CD14-positive monocyte (primary cell): ENCODE measurements around the gene TMEM183A. TPM values are rescaled to one million over a fixed set of nuclear protein-coding genes. Genes with fewer than 3 reads are reported as not detected.
A peak's percentile ranks its signal among the peaks of the same experiment; 100 is the strongest.
"Not testable (repeated sequence)": the region's sequence is repeated elsewhere in the genome, so short reads cannot be mapped to it uniquely, and the experiment has no call there.

Experiments
- DNase-seq, 3 donors: peaks; one replicate each; pipeline ENCODE4 v3.0.0-alpha.2; 2011 to 2022
- H2AFZ ChIP-seq: 2 replicates; pipeline ENCODE4 v1.6.0; 2012; ENCODE audit warnings: mild to moderate bottlenecking, low read depth, low read length, inconsistent platforms; ENCODE audit not compliant: insufficient read depth, poor library complexity, severe bottlenecking
- H3K27ac ChIP-seq, 2 donors: 1 replicate in 1 of 2; 2 replicates in 1 of 2; pipeline ENCODE4 v1.5.1; 2012 to 2013; ENCODE audit warnings: low read length in 2 of 2, control low read depth in 1 of 2, inconsistent platforms in 1 of 2, low read depth in 1 of 2, mild to moderate bottlenecking in 1 of 2
- H3K27me3 ChIP-seq, 2 donors: one replicate each; pipeline versions ENCODE4 v1.6.0 to v1.6.1; 2011 to 2013; ENCODE audit warnings: low read length in 2 of 2; ENCODE audit not compliant: control insufficient read depth in 2 of 2, insufficient read depth in 2 of 2
- H3K36me3 ChIP-seq, 2 donors: replicated peaks in 1 of 2; 1 replicate in 1 of 2; 2 replicates in 1 of 2; pipeline versions ENCODE4 v1.5.1 to v1.6.1; 2012 to 2013; ENCODE audit warnings: low read length in 2 of 2, control low read depth in 1 of 2, inconsistent platforms in 1 of 2, mild to moderate bottlenecking in 1 of 2; ENCODE audit not compliant: insufficient read depth in 2 of 2, control insufficient read depth in 1 of 2
- H3K4me1 ChIP-seq, 2 donors: 1 replicate in 1 of 2; 2 replicates in 1 of 2; pipeline versions ENCODE4 v1.5.1 to v1.6.1; 2012 to 2013; ENCODE audit warnings: low read length in 2 of 2, control low read depth in 1 of 2, inconsistent platforms in 1 of 2, mild to moderate bottlenecking in 1 of 2, moderate library complexity in 1 of 2; ENCODE audit not compliant: insufficient read depth in 2 of 2, control insufficient read depth in 1 of 2
- H3K4me2 ChIP-seq: replicated peaks from 2 replicates; pipeline ENCODE3; 2012; ENCODE audit warnings: low read length, moderate library complexity, mild to moderate bottlenecking; ENCODE audit not compliant: poor library complexity, severe bottlenecking; ENCODE audit errors: extremely low read depth
- H3K4me3 ChIP-seq, 3 experiments: fragments of 200-600 bp in 1 of 3; sonication (generic) in 1 of 3; replicated peaks in 1 of 3; 1 replicate in 2 of 3; 2 replicates in 1 of 3; pipeline ENCODE4 v1.5.1; 2011 to 2013; ENCODE audit warnings: low read length in 3 of 3, mild to moderate bottlenecking in 3 of 3, control low read depth in 2 of 3, low read depth in 2 of 3, inconsistent platforms in 1 of 3, moderate library complexity in 1 of 3
- H3K79me2 ChIP-seq: 2 replicates; pipeline ENCODE4 v1.6.0; 2012; ENCODE audit warnings: mild to moderate bottlenecking, control low read depth, inconsistent platforms, low read length, moderate library complexity; ENCODE audit not compliant: insufficient read depth
- H3K9ac ChIP-seq: 2 replicates; pipeline ENCODE4 v1.6.0; 2017; ENCODE audit warnings: low read length, mild to moderate bottlenecking; ENCODE audit not compliant: insufficient read depth, poor library complexity, severe bottlenecking
- H3K9me3 ChIP-seq, 2 donors: replicated peaks in 1 of 2; 1 replicate in 1 of 2; 2 replicates in 1 of 2; pipeline versions ENCODE4 v1.5.1 to v1.6.1; 2012 to 2013; ENCODE audit warnings: low read length in 2 of 2, control low read depth in 1 of 2; ENCODE audit not compliant: control insufficient read depth in 1 of 2, insufficient read depth in 1 of 2
- H4K20me1 ChIP-seq: 2 replicates; pipeline ENCODE4 v1.6.0; 2012; ENCODE audit warnings: mild to moderate bottlenecking, low read length, control low read depth, moderate library complexity; ENCODE audit not compliant: insufficient read depth
- H3K27ac Mint-ChIP-seq, 7 donors: one replicate each; pipeline ENCODE4 v1.8.0; 2020; ENCODE audit warnings: mild to moderate bottlenecking in 7 of 7, mixed read lengths in 7 of 7, moderate library complexity in 6 of 7, inconsistent platforms in 2 of 7
- H3K27me3 Mint-ChIP-seq, 3 donors: one replicate each; pipeline ENCODE4 v1.8.0; 2021 to 2022; ENCODE audit warnings: low read depth in 3 of 3, mild to moderate bottlenecking in 3 of 3, mixed read lengths in 3 of 3, moderate library complexity in 3 of 3, inconsistent platforms in 1 of 3
- H3K36me3 Mint-ChIP-seq, 2 donors: one replicate each; pipeline ENCODE4 v1.8.0; 2020; ENCODE audit warnings: mixed read lengths in 2 of 2, inconsistent platforms in 1 of 2, mild to moderate bottlenecking in 1 of 2
- H3K4me1 Mint-ChIP-seq: one replicate; pipeline ENCODE4 v1.8.0; 2020; ENCODE audit warnings: mild to moderate bottlenecking, mixed read lengths
- H3K4me3 Mint-ChIP-seq, 2 donors: one replicate each; pipeline ENCODE4 v1.8.0; 2020; ENCODE audit warnings: mild to moderate bottlenecking in 2 of 2, mixed read lengths in 2 of 2, moderate library complexity in 1 of 2
- H3K9me3 Mint-ChIP-seq, 7 donors: one replicate each; pipeline ENCODE4 v1.8.0; 2020 to 2022; ENCODE audit warnings: mixed read lengths in 7 of 7, mild to moderate bottlenecking in 6 of 7, moderate library complexity in 6 of 7, inconsistent platforms in 2 of 7
- CTCF ChIP-seq: fragments of 200-600 bp; IDR thresholded peaks from one replicate; pipeline ENCODE4 v1.8.0; 2022; ENCODE audit warnings: antibody characterized with exemption, mild to moderate bottlenecking
- WGBS: methylation state at CpG from one replicate; pipeline ENCODE4 v1.1.5; 2013; ENCODE audit warnings: missing lambda C conversion rate; ENCODE audit not compliant: insufficient coverage; 5-methylcytosine and 5-hydroxymethylcytosine counted together
- intact Hi-C, 2 donors: fragments of 100-400 bp; cut with micrococcal nuclease; formaldehyde crosslinking; loops; one replicate each; pipeline versions ENCODE4 v1.15.0 to v1.15.1; 2023
- polyA plus RNA-seq, 3 donors: library from polyadenylated mRNA; depleted of rRNA in 1 of 3; unstranded in 2 of 3; stranded (reverse) in 1 of 3; fragments of 300-500 nt in 2 of 3; fragments of >200 nt in 1 of 3; fragmentation: Illumina TruSeq in 2 of 3; gene quantifications; 1 replicate in 2 of 3; 2 replicates in 1 of 3; pipeline ENCODE4 v1.2.3, GENCODE V29; 2012 to 2021

Gene TMEM183A
- polyA plus RNA-seq, 3 donors = 60.5 to 84.9 (median 70.0) TPM

DNA sequence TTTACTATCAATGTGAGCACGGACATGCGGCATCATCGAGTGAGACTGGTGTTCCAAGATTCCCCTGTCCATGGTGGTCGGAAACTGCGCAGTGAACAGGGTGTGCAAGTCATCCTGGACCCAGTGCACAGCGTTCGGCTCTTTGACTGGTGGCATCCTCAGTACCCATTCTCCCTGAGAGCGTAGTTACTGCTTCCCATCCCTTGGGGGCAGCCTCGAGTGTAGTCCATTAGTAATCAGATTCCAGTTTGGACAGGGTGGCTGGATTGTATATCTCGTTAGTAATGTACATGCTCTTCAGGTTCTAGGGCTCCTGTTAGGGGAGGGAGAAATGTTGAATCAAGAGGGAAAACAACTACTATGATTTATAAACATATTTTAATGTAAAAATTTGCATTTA lies 15.7 kb downstream of the TMEM183A start:
- no CpG with 5 or more reads among the region's 10 CpGs for WGBS
- H4K20me1 ChIP-seq, H3K27ac Mint-ChIP-seq, H3K79me2 ChIP-seq, DNase-seq, H2AFZ ChIP-seq, H3K4me3 ChIP-seq, H3K9me3 ChIP-seq, H3K4me2 ChIP-seq, H3K9me3 Mint-ChIP-seq, H3K4me3 Mint-ChIP-seq, H3K9ac ChIP-seq, intact Hi-C loops, H3K27ac ChIP-seq: not testable (repeated sequence)
- peaks cover 63 to 66% of the 10 kb centered on the region in 2 donors for H3K36me3 Mint-ChIP-seq
- peaks cover 12% of the 10 kb centered on the region for H3K4me1 Mint-ChIP-seq
- H3K36me3 ChIP-seq = peaks cover 56 to 72% of the 10 kb centered on the region in 2 donors
- TF ChIP-seq CTCF = peak; percentile 22
- peaks cover 11 to 13% of the 10 kb centered on the region in 2 donors for H3K4me1 ChIP-seq
- H3K27me3 Mint-ChIP-seq = peaks cover 14 to 18% (median 15%) of the 10 kb centered on the region in 3 donors
- H3K27me3 ChIP-seq = peaks cover 9 to 15% of the 10 kb centered on the region in 2 donors

- Histone ChIP-seq H3K79me2 (no peaks in the 10 kb centered on the region), H3K4me2 (peak overlapping the region; percentile 67), H3K9ac (no peak overlapping the region), H3K27ac (no peak overlapping the region), H2AFZ (peak overlapping the region; percentile 76), H3K4me1 (peaks cover 11 to 13% of the 10 kb centered on the region in 2 donors), H3K36me3 (peaks cover 30 to 44% of the 10 kb centered on the region in 2 donors), H4K20me1 (no peaks in the 10 kb centered on the region), H3K9me3 (no peaks in the 10 kb centered on the region), H3K27me3 (peaks cover 12 to 21% of the 10 kb centered on the region in 2 donors), H3K4me3 (peak overlapping the region in 1 of 3 experiments; percentile 68)
- intact Hi-C loops = no loop called here
- peak overlapping the region in 1 of 7 donors; percentile 74 for H3K27ac Mint-ChIP-seq
- peaks cover 0 to 6% (median 3%) of the 10 kb centered on the region in 7 donors for H3K9me3 Mint-ChIP-seq
- H3K4me3 Mint-ChIP-seq = peak overlapping the region; percentile 54 to 76
- H3K27me3 Mint-ChIP-seq = peaks cover 21 to 28% (median 25%) of the 10 kb centered on the region in 3 donors
- TF ChIP-seq CTCF = no peak
- no peak for DNase-seq
- peaks cover 40 to 42% of the 10 kb centered on the region in 2 donors for H3K36me3 Mint-ChIP-seq
- H3K4me1 Mint-ChIP-seq = peaks cover 12% of the 10 kb centered on the region
These were observed 18.5 kb downstream of the TMEM183A start for GRCh38 chr1:203025686-203026030.
